Esophagus squamous epithelium (tissue), 4 donors: ENCODE results near the gene ELN.

ENCODE experiments used
- CTCF ChIP-seq, 6 experiments: fragments of 450-650 bp in 4 of 6; fragments of 200-600 bp in 2 of 6; sonication (generic) in 2 of 6; IDR thresholded peaks; one replicate each; pipeline ENCODE4 v1.5.1; 2016 to 2019; ENCODE audit warnings: antibody characterized with exemption in 6 of 6, mild to moderate bottlenecking in 4 of 6, moderate library complexity in 4 of 6
- POLR2A ChIP-seq, 4 donors: fragments of 450-650 bp; IDR thresholded peaks; one replicate each; pipeline ENCODE4 v1.6.1; 2017; ENCODE audit warnings: antibody characterized with exemption in 4 of 4, mild to moderate bottlenecking in 4 of 4, moderate library complexity in 3 of 4

GRCh38 chr7:74023092-74023536 lies 4.9 kb upstream of the ELN start:
- TF ChIP-seq CTCF (IDR thresholded peaks at IDR 0.05) (peak in 1 of 6 experiments; percentile 7), POLR2A (IDR thresholded peaks at IDR 0.05) (no peak)
